Astrocyte (in vitro differentiated cells and primary cell): ENCODE data around the gene PPP1R14D. TPM values are rescaled to one million over a fixed set of nuclear protein-coding genes. Genes with fewer than 3 reads are reported as not detected.

Experiments used
- DNase-seq: peaks from one replicate; pipeline ENCODE4 v3.0.0-alpha.2; 2010; ENCODE audit warnings: low read depth
- FAIRE-seq: peaks from 2 replicates; lab custom pipeline; 2011; peaks lifted over from hg19 to GRCh38; lab: Jason Lieb, UNC
- H2AFZ ChIP-seq: 2 replicates; pipeline ENCODE4 v1.6.0; 2012; ENCODE audit warnings: low read depth, low read length, inconsistent platforms
- H3K27ac ChIP-seq: 2 replicates; pipeline ENCODE4 v1.5.1; 2011; ENCODE audit warnings: low read depth, low read length, inconsistent platforms
- H3K27me3 ChIP-seq: 2 replicates; pipeline ENCODE4 v1.6.0; 2011; ENCODE audit warnings: low read length, inconsistent platforms; ENCODE audit not compliant: insufficient read depth
- H3K36me3 ChIP-seq: 2 replicates; pipeline ENCODE4 v1.5.1; 2011; ENCODE audit warnings: low read length, inconsistent platforms; ENCODE audit not compliant: insufficient read depth
- H3K4me1 ChIP-seq: 2 replicates; pipeline ENCODE4 v1.5.1; 2011; ENCODE audit warnings: low read length, inconsistent platforms; ENCODE audit not compliant: insufficient read depth
- H3K4me2 ChIP-seq: 2 replicates; pipeline ENCODE4 v1.6.0; 2012; ENCODE audit warnings: low read length, inconsistent platforms
- H3K4me3 ChIP-seq: 2 replicates; pipeline ENCODE4 v1.5.1; 2011; ENCODE audit warnings: low read depth, mild to moderate bottlenecking, low read length, inconsistent platforms; ENCODE audit not compliant: insufficient read depth
- H3K79me2 ChIP-seq: 2 replicates; pipeline ENCODE4 v1.6.0; 2012; ENCODE audit warnings: mild to moderate bottlenecking, low read length, inconsistent platforms; ENCODE audit not compliant: insufficient read depth
- H3K9ac ChIP-seq: 2 replicates; pipeline ENCODE4 v1.6.0; 2012; ENCODE audit warnings: mild to moderate bottlenecking, low read length, inconsistent platforms
- H3K9me3 ChIP-seq: 2 replicates; pipeline ENCODE4 v1.5.1; 2012; ENCODE audit warnings: low read depth, mild to moderate bottlenecking, low read length, inconsistent platforms; ENCODE audit not compliant: insufficient read depth
- H4K20me1 ChIP-seq: 2 replicates; pipeline ENCODE4 v1.6.0; 2012; ENCODE audit warnings: low read length, inconsistent platforms; ENCODE audit not compliant: insufficient read depth
- H3K27ac Mint-ChIP-seq: one replicate; pipeline ENCODE4 v1.8.0; 2021; ENCODE audit warnings: mild to moderate bottlenecking, mixed read lengths; ENCODE audit not compliant: unreplicated experiment
- H3K27me3 Mint-ChIP-seq: one replicate; pipeline ENCODE4 v1.8.0; 2021; ENCODE audit warnings: low read depth, mixed read lengths; ENCODE audit not compliant: unreplicated experiment
- H3K36me3 Mint-ChIP-seq: one replicate; pipeline ENCODE4 v1.8.0; 2021; ENCODE audit warnings: low read depth, mixed read lengths; ENCODE audit not compliant: unreplicated experiment
- H3K4me1 Mint-ChIP-seq: one replicate; pipeline ENCODE4 v1.8.0; 2021; ENCODE audit warnings: low read depth, mixed read lengths; ENCODE audit not compliant: unreplicated experiment
- H3K4me3 Mint-ChIP-seq: one replicate; pipeline ENCODE4 v1.8.0; 2021; ENCODE audit warnings: mild to moderate bottlenecking, moderate library complexity, mixed read lengths; ENCODE audit not compliant: unreplicated experiment
- H3K9me3 Mint-ChIP-seq: one replicate; pipeline ENCODE4 v1.8.0; 2021; ENCODE audit warnings: mild to moderate bottlenecking, mixed read lengths; ENCODE audit not compliant: unreplicated experiment
- CTCF ChIP-seq: IDR thresholded peaks from 2 replicates; pipeline ENCODE4 v1.5.1; 2011; ENCODE audit warnings: low read depth, mild to moderate bottlenecking, inconsistent platforms, low read length, moderate library complexity; ENCODE audit not compliant: insufficient read depth
- EZH2 ChIP-seq: IDR thresholded peaks from 2 replicates; pipeline ENCODE4 v1.6.1; 2012; ENCODE audit warnings: mild to moderate bottlenecking, low read length, inconsistent platforms; ENCODE audit not compliant: insufficient read depth
- total RNA-seq: library from RNA; stranded (reverse); gene quantifications from 2 replicates; pipeline ENCODE4 v1.2.1, GENCODE V29; 2021

PPP1R14D gene
- total RNA-seq, 1 donor from 2014 or later, result not detected

GRCh38 chr15:40870716-40871115, 42.2 kb upstream of the PPP1R14D start:
- FAIRE-seq (no peak), DNase-seq (no peak)
- peaks cover 26% of the 10 kb centered on the region for H3K27me3 Mint-ChIP-seq
- Histone ChIP-seq H4K20me1 (no peaks in the 10 kb centered on the region), H3K27ac (no peak overlapping the region), H3K9ac (no peak overlapping the region), H3K4me1 (peaks cover 10% of the 10 kb centered on the region), H2AFZ (no peak overlapping the region), H3K9me3 (no peaks in the 10 kb centered on the region), H3K4me3 (no peak overlapping the region), H3K79me2 (no peaks in the 10 kb centered on the region), H3K27me3 (peaks cover 10% of the 10 kb centered on the region), H3K4me2 (no peak overlapping the region), H3K36me3 (no peaks in the 10 kb centered on the region)
- no peaks in the 10 kb centered on the region for H3K36me3 Mint-ChIP-seq
- no peak overlapping the region for H3K4me3 Mint-ChIP-seq
- no peak overlapping the region for H3K27ac Mint-ChIP-seq
- no peaks in the 10 kb centered on the region for H3K9me3 Mint-ChIP-seq
- TF ChIP-seq EZH2 (no peak), CTCF (no peak)
- H3K4me1 Mint-ChIP-seq, result peaks cover 2% of the 10 kb centered on the region

GRCh38 chr15:40869686-40870085, 41.2 kb upstream of the PPP1R14D start:
- H3K27me3 Mint-ChIP-seq, result peaks cover 26% of the 10 kb centered on the region
- Histone ChIP-seq H3K4me1 (peaks cover 10% of the 10 kb centered on the region), H3K4me2 (no peak overlapping the region), H3K79me2 (no peaks in the 10 kb centered on the region), H3K27ac (no peak overlapping the region), H3K9ac (no peak overlapping the region), H3K4me3 (no peak overlapping the region), H3K9me3 (no peaks in the 10 kb centered on the region), H4K20me1 (no peaks in the 10 kb centered on the region), H3K27me3 (peaks cover 10% of the 10 kb centered on the region), H3K36me3 (no peaks in the 10 kb centered on the region), H2AFZ (no peak overlapping the region)
- peaks cover 2% of the 10 kb centered on the region for H3K4me1 Mint-ChIP-seq
- no peaks in the 10 kb centered on the region for H3K36me3 Mint-ChIP-seq
- no peaks in the 10 kb centered on the region for H3K9me3 Mint-ChIP-seq
- H3K4me3 Mint-ChIP-seq, result no peak overlapping the region
- TF ChIP-seq EZH2, result no peak
- TF ChIP-seq CTCF, result no peak
- FAIRE-seq, result no peak
- DNase-seq, result no peak
- no peak overlapping the region for H3K27ac Mint-ChIP-seq

GRCh38 chr15:40867199-40867598, 38.7 kb upstream of the PPP1R14D start:
- Histone ChIP-seq H3K36me3 (no peaks in the 10 kb centered on the region), H3K27me3 (peaks cover 7% of the 10 kb centered on the region), H3K4me2 (no peak overlapping the region), H3K79me2 (no peaks in the 10 kb centered on the region), H4K20me1 (no peaks in the 10 kb centered on the region), H3K4me1 (peaks cover 5% of the 10 kb centered on the region), H2AFZ (no peak overlapping the region), H3K9me3 (no peaks in the 10 kb centered on the region), H3K9ac (no peak overlapping the region), H3K4me3 (no peak overlapping the region), H3K27ac (no peak overlapping the region)
- no peak for DNase-seq
- TF ChIP-seq EZH2, result no peak
- TF ChIP-seq CTCF, result no peak
- Mint-ChIP-seq H3K27me3 (peaks cover 26% of the 10 kb centered on the region), H3K9me3 (no peaks in the 10 kb centered on the region), H3K4me1 (peaks cover 2% of the 10 kb centered on the region), H3K36me3 (no peaks in the 10 kb centered on the region), H3K27ac (no peak overlapping the region), H3K4me3 (no peak overlapping the region)
- FAIRE-seq, result no peak
